Endothelial cell of umbilical vein (primary cell): ENCODE measurements around the gene ADAMTS17. TPM values are rescaled to one million over a fixed set of nuclear protein-coding genes. Genes with fewer than 3 reads are reported as not detected.

Experiments used
- BruUV-seq: library from RNA; stranded (reverse); fragments of 400-500 nt; replicated peaks from 2 replicates; lab custom pipeline; 2021; lab: Mats Ljungman, UMichigan
- CTCF ChIA-PET: fragments of 300-600, 350-600 bp; sonication (Branson Sonifier 250); formaldehyde crosslinking; loops from one replicate; lab custom pipeline; 2021; ENCODE audit warnings: antibody characterized with exemption, inconsistent platforms; lab: Charles Lee
- POLR2A ChIA-PET: fragments of 300-600, 350-600 bp; sonication (Branson Sonifier 250); formaldehyde crosslinking; loops from one replicate; lab custom pipeline; 2021; ENCODE audit warnings: antibody characterized with exemption, inconsistent platforms; lab: Charles Lee
- DNase-seq: peaks from one replicate; pipeline ENCODE4 v3.0.0-alpha.2; 2011; ENCODE audit warnings: low read depth, low spot score
- FAIRE-seq: peaks from 2 replicates; lab custom pipeline; 2011; peaks lifted over from hg19 to GRCh38; lab: Jason Lieb, UNC
- H2AFZ ChIP-seq: 2 replicates; pipeline ENCODE4 v1.6.0; 2012; ENCODE audit warnings: low read depth, low read length, control low read depth, inconsistent platforms
- H3K27ac ChIP-seq: 2 replicates; pipeline ENCODE4 v1.5.1; 2011; ENCODE audit warnings: low read depth, mild to moderate bottlenecking, control low read depth, low read length, moderate library complexity; ENCODE audit not compliant: insufficient read depth
- H3K27me3 ChIP-seq, 2 experiments: 2 replicates each; pipeline versions ENCODE4 v1.6.0 to v1.6.1; 2011; ENCODE audit warnings: low read length in 2 of 2, mixed read lengths in 1 of 2; ENCODE audit not compliant: control insufficient read depth in 2 of 2, insufficient read depth in 2 of 2
- H3K36me3 ChIP-seq, 2 experiments: 2 replicates in 1 of 2; 3 replicates in 1 of 2; pipeline ENCODE4 v1.5.1; 2011; ENCODE audit warnings: low read length in 2 of 2, mild to moderate bottlenecking in 1 of 2, moderate library complexity in 1 of 2; ENCODE audit not compliant: control insufficient read depth in 2 of 2, insufficient read depth in 2 of 2; ENCODE audit errors: extremely low read depth in 1 of 2
- H3K4me1 ChIP-seq: 3 replicates; pipeline ENCODE4 v1.5.1; 2011; ENCODE audit warnings: mild to moderate bottlenecking, low read length; ENCODE audit not compliant: control insufficient read depth, insufficient read depth; ENCODE audit errors: extremely low read depth
- H3K4me2 ChIP-seq: 2 replicates; pipeline ENCODE4 v1.6.1; 2011; ENCODE audit warnings: low read length, control low read depth, mixed read lengths; ENCODE audit not compliant: insufficient read depth
- H3K4me3 ChIP-seq, 3 experiments: fragments of 200-600 bp in 1 of 3; sonication (generic), shearing (Covaris generic) in 1 of 3; replicated peaks in 1 of 3; 2 replicates each; pipeline ENCODE4 v1.5.1; 2011 to 2016; ENCODE audit warnings: control low read depth in 3 of 3, low read length in 3 of 3, mild to moderate bottlenecking in 2 of 3, inconsistent platforms in 1 of 3, low read depth in 1 of 3, moderate library complexity in 1 of 3; ENCODE audit not compliant: insufficient read depth in 1 of 3
- H3K79me2 ChIP-seq: 2 replicates; pipeline ENCODE4 v1.6.0; 2012; ENCODE audit warnings: low read length, inconsistent platforms; ENCODE audit not compliant: control insufficient read depth, insufficient read depth
- H3K9ac ChIP-seq: replicated peaks from 2 replicates; pipeline ENCODE3; 2011; ENCODE audit warnings: low read length, control low read depth; ENCODE audit not compliant: insufficient read depth; ENCODE audit errors: extremely low read depth
- H3K9me1 ChIP-seq: replicated peaks from 3 replicates; pipeline ENCODE4 v1.6.0; 2011; ENCODE audit warnings: mild to moderate bottlenecking, low read length; ENCODE audit not compliant: control insufficient read depth, insufficient read depth; ENCODE audit errors: extremely low read depth
- H3K9me3 ChIP-seq: replicated peaks from 2 replicates; pipeline ENCODE4 v1.5.1; 2012; ENCODE audit warnings: low read length, inconsistent platforms; ENCODE audit not compliant: control insufficient read depth, insufficient read depth
- H4K20me1 ChIP-seq: replicated peaks from 2 replicates; pipeline ENCODE3; 2011; ENCODE audit warnings: mild to moderate bottlenecking, low read length; ENCODE audit not compliant: control insufficient read depth, insufficient read depth; ENCODE audit errors: extremely low read depth
- EZH2 ChIP-seq: IDR thresholded peaks from 2 replicates; pipeline ENCODE4 v1.6.1; 2012; ENCODE audit warnings: borderline replicate concordance, low read depth, mild to moderate bottlenecking, moderate library complexity, low read length, inconsistent platforms; ENCODE audit not compliant: severe bottlenecking
- FOS ChIP-seq: IDR thresholded peaks from 2 replicates; pipeline ENCODE4 v1.6.1; 2011; ENCODE audit warnings: mild to moderate bottlenecking, low read length, moderate library complexity, borderline replicate concordance; ENCODE audit not compliant: insufficient read depth
- GATA2 ChIP-seq: IDR thresholded peaks from 2 replicates; pipeline ENCODE4 v1.7.0; 2011; ENCODE audit warnings: low read depth, mild to moderate bottlenecking, moderate library complexity, mixed read lengths, low read length; ENCODE audit not compliant: insufficient read length, insufficient read depth
- JUN ChIP-seq: IDR thresholded peaks from 2 replicates; pipeline ENCODE4 v1.6.1; 2011; ENCODE audit warnings: borderline replicate concordance, low read depth; ENCODE audit not compliant: insufficient read length, insufficient read depth
- MAX ChIP-seq: IDR thresholded peaks from 2 replicates; pipeline ENCODE4 v1.6.1; 2011; ENCODE audit not compliant: insufficient read depth, insufficient read length
- MYC ChIP-seq: IDR thresholded peaks from one replicate; pipeline ENCODE4 v1.6.1; 2011; ENCODE audit warnings: mild to moderate bottlenecking, low read depth, low read length
- POLR2A ChIP-seq: IDR thresholded peaks from 2 replicates; pipeline ENCODE4 v1.6.1; 2012; ENCODE audit warnings: low read depth, mild to moderate bottlenecking, control low read depth, low read length
- POLR2AphosphoS5 ChIP-seq: IDR thresholded peaks from 2 replicates; pipeline ENCODE4 v1.6.1; 2012; ENCODE audit warnings: low read depth, mild to moderate bottlenecking, control low read depth, low read length, moderate library complexity; ENCODE audit not compliant: insufficient read depth
- dilution Hi-C: fragments of 300-500 bp; cut with MboI; formaldehyde crosslinking; loops from one replicate; pipeline ENCODE4 v1.15.0; 2019; ENCODE audit warnings: low sequenced_read_pairs; ENCODE audit not compliant: extremely low pct_ligation_motif_present
- intact Hi-C: fragments of 100-400 bp; cut with micrococcal nuclease; formaldehyde crosslinking; loops from one replicate; pipeline ENCODE4 v1.10.0; 2022
- polyA plus RNA-seq, 4 experiments: library from polyadenylated mRNA; depleted of rRNA in 3 of 4; stranded (reverse) in 3 of 4; unstranded in 1 of 4; fragments of >200 nt; gene quantifications; 2 replicates each; pipeline versions ENCODE4 v1.2.1 to v1.2.3, GENCODE V29; 2011 to 2012; ENCODE audit warnings: missing spikeins in 1 of 4
- total RNA-seq: library from RNA; stranded (reverse); gene quantifications from 2 replicates; pipeline ENCODE4 v1.2.3, GENCODE V29; 2021
- TF ChIP-seq, protein P1 (sequence below), 2 donors: IDR thresholded peaks; 1 replicate in 1 of 2; 2 replicates in 1 of 2; pipeline ENCODE4 v1.5.1; 2011; ENCODE audit warnings: low read length in 2 of 2, mild to moderate bottlenecking in 2 of 2, moderate library complexity in 2 of 2, control low read depth in 1 of 2, inconsistent platforms in 1 of 2, low read depth in 1 of 2; ENCODE audit not compliant: insufficient read depth in 1 of 2; ENCODE audit errors: extremely low read depth in 1 of 2

ADAMTS17 gene
- total and polyA plus RNA-seq, 2 donors (not counting 3 experiments of a cell fraction or from before 2014, with no cell fraction given) = 0.12 TPM; not detected in 1

- FAIRE-seq (no peak), DNase-seq (no peak)
- Histone ChIP-seq H3K27ac (no peak overlapping the region), H3K4me3 (no peak overlapping the region), H2AFZ (no peak overlapping the region), H3K9ac (no peak overlapping the region), H3K4me2 (no peak overlapping the region), H4K20me1 (no peaks in the 10 kb centered on the region), H3K4me1 (no peaks in the 10 kb centered on the region), H3K27me3 (no peaks in the 10 kb centered on the region), H3K9me1 (no peaks in the 10 kb centered on the region), H3K9me3 (no peaks in the 10 kb centered on the region), H3K79me2 (no peaks in the 10 kb centered on the region), H3K36me3 (no peaks in the 10 kb centered on the region)
- CTCF ChIA-PET = interaction anchor here (1.2 kb wide), 1 partner anchor 241 kb away, joined by 3 read pairs; the partner anchor contains the start of gene ADAMTS17
- BruUV-seq = no TSS peak
- dilution Hi-C loops (no loop called here), intact Hi-C loops (no loop called here)
- POLR2A ChIA-PET = no interaction called here
- TF ChIP-seq MAX (no peak), GATA2 (no peak), EZH2 (no peak)
Measured at GRCh38 chr15:100100926-100101325, 240.8 kb downstream of the ADAMTS17 start.

DNA sequence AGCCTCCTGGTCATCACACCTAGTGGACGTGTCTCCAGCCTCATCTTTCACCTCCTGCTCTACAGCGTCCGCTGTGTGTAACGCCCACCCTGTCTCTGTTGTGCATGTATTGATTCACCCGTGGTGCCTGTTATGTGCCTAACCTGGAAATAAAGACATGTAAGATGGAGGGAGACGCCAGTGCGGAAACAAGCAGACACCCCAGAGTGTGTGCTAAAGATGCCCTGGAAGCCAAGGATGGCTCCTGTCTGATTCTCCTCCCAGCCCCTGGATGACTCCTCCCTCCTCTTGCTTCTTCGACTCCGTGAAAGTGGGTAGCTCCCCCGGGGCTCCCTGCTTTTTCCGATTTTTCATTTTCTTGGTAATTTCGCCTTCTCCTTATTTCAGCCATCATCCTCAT lies 241.8 kb downstream of the ADAMTS17 start:
- no peak overlapping the region for H2AFZ ChIP-seq
- no peaks in the 10 kb centered on the region for H3K27me3 ChIP-seq
- no peak overlapping the region for H3K4me3 ChIP-seq
- H3K9me1 ChIP-seq = no peaks in the 10 kb centered on the region
- FAIRE-seq = no peak
- DNase-seq = no peak
- H3K9ac ChIP-seq = no peak overlapping the region
- H3K27ac ChIP-seq = no peak overlapping the region
- H3K4me2 ChIP-seq = no peak overlapping the region
- intact Hi-C loops (no loop called here), dilution Hi-C loops (no loop called here)
- H4K20me1 ChIP-seq = no peaks in the 10 kb centered on the region
- H3K79me2 ChIP-seq = no peaks in the 10 kb centered on the region
- BruUV-seq = no TSS peak
- CTCF ChIA-PET = interaction anchor here (1.2 kb wide), 1 partner anchor 242 kb away, joined by 3 read pairs; the partner anchor contains the start of gene ADAMTS17
- no peaks in the 10 kb centered on the region for H3K9me3 ChIP-seq
- no peaks in the 10 kb centered on the region for H3K36me3 ChIP-seq
- H3K4me1 ChIP-seq = no peaks in the 10 kb centered on the region
- POLR2A ChIA-PET = no interaction called here
- TF ChIP-seq JUN = no peak
- no peak for TF ChIP-seq MAX
- no peak for TF ChIP-seq FOS
- no peak for TF ChIP-seq POLR2A
- TF ChIP-seq, protein P1, sequence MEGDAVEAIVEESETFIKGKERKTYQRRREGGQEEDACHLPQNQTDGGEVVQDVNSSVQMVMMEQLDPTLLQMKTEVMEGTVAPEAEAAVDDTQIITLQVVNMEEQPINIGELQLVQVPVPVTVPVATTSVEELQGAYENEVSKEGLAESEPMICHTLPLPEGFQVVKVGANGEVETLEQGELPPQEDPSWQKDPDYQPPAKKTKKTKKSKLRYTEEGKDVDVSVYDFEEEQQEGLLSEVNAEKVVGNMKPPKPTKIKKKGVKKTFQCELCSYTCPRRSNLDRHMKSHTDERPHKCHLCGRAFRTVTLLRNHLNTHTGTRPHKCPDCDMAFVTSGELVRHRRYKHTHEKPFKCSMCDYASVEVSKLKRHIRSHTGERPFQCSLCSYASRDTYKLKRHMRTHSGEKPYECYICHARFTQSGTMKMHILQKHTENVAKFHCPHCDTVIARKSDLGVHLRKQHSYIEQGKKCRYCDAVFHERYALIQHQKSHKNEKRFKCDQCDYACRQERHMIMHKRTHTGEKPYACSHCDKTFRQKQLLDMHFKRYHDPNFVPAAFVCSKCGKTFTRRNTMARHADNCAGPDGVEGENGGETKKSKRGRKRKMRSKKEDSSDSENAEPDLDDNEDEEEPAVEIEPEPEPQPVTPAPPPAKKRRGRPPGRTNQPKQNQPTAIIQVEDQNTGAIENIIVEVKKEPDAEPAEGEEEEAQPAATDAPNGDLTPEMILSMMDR (IDR thresholded peaks at IDR 0.05; ENCODE audit: extremely low read depth in 1 of 2, insufficient read depth in 1 of 2, low read depth in 1 of 2, low read length in 2 of 2) = no peak
- no peak for TF ChIP-seq MYC
- no peak for TF ChIP-seq EZH2
- TF ChIP-seq POLR2AphosphoS5 = no peak
- no peak for TF ChIP-seq GATA2
